K562 (cell line): Measurements from ENCODE around the gene COL1A1. TPM values are rescaled to one million over a fixed set of nuclear protein-coding genes. Genes with fewer than 3 reads are reported as not detected.

ENCODE experiments used
- CHD2 ChIP-seq: IDR thresholded peaks from 2 replicates; pipeline ENCODE4 v1.6.1; 2011; ENCODE audit warnings: low read depth, low read length
- DMBX1 ChIP-seq: fragments of 250-450 bp; sonication (Bioruptor Pico); IDR thresholded peaks from 2 replicates; pipeline ENCODE4 v1.8.0; 2022; ENCODE audit warnings: inconsistent platforms, mild to moderate bottlenecking, moderate library complexity, borderline replicate concordance
- EP400 ChIP-seq: fragments of 450-650 bp; IDR thresholded peaks from 2 replicates; pipeline ENCODE4 v1.6.1; 2017; ENCODE audit warnings: antibody characterized with exemption, mild to moderate bottlenecking, moderate library complexity
- FOXA3 ChIP-seq, 2 experiments: fragments of 450-650 bp in 1 of 2; sonication (generic) in 1 of 2; formaldehyde crosslinking; IDR thresholded peaks in 1 of 2; conservative IDR thresholded peaks in 1 of 2; 2 replicates each; pipeline versions ENCODE4 v1.4.0 to v1.8.0; 2020 to 2022; ENCODE audit warnings: mild to moderate bottlenecking in 2 of 2, missing genetic modification reagents in 1 of 2
- HDAC2 ChIP-seq: fragments of 450-650 bp; IDR thresholded peaks from 2 replicates; pipeline ENCODE4 v1.6.1; 2016; ENCODE audit warnings: mild to moderate bottlenecking
- MAX ChIP-seq: sonication (generic); formaldehyde crosslinking; IDR thresholded peaks from 2 replicates; pipeline ENCODE4 v1.9.0; 2022; ENCODE audit warnings: mild to moderate bottlenecking, missing genetic modification reagents
- NCOR1 ChIP-seq: fragments of 450-650 bp; IDR thresholded peaks from 2 replicates; pipeline ENCODE4 v1.6.1; 2016; ENCODE audit warnings: mild to moderate bottlenecking, moderate library complexity
- NELFE ChIP-seq: IDR thresholded peaks from 2 replicates; pipeline ENCODE4 v1.6.1; 2011; ENCODE audit warnings: mild to moderate bottlenecking; ENCODE audit not compliant: insufficient read depth, insufficient read length
- NFE2L1 ChIP-seq: fragments of 450-650 bp; IDR thresholded peaks from 2 replicates; pipeline ENCODE4 v1.6.1; 2016; ENCODE audit warnings: missing genetic modification characterization, low read depth, mild to moderate bottlenecking, missing compliant biosample characterization, moderate library complexity, borderline replicate concordance
- NR3C1 ChIP-seq: sonication (generic); formaldehyde crosslinking; IDR thresholded peaks from 2 replicates; pipeline ENCODE4 v1.8.1; 2022; ENCODE audit warnings: missing genetic modification reagents
- PCBP2 ChIP-seq: fragments of 200-400 bp; formaldehyde crosslinking; IDR thresholded peaks from 2 replicates; pipeline ENCODE4 v1.6.1; 2018; ENCODE audit warnings: low read length, low read depth, mild to moderate bottlenecking, moderate library complexity; ENCODE audit not compliant: poor library complexity, severe bottlenecking
- RAD51 ChIP-seq: fragments of 450-650 bp; IDR thresholded peaks from 2 replicates; pipeline ENCODE4 v1.7.1; 2016; ENCODE audit warnings: low read depth, mild to moderate bottlenecking, borderline replicate concordance
- RFX7 ChIP-seq: fragments of 250-450 bp; sonication (Bioruptor Pico); IDR thresholded peaks from 2 replicates; pipeline ENCODE4 v1.5.1; 2021; ENCODE audit warnings: mild to moderate bottlenecking
- XRCC5 ChIP-seq: fragments of 200-400 bp; formaldehyde crosslinking; IDR thresholded peaks from 2 replicates; pipeline ENCODE4 v1.6.1; 2017; ENCODE audit warnings: low read depth, mild to moderate bottlenecking, low read length
- ZBTB33 ChIP-seq: sonication (generic); formaldehyde crosslinking; IDR thresholded peaks from 2 replicates; pipeline ENCODE4 v1.8.1; 2023; ENCODE audit warnings: mild to moderate bottlenecking, missing genetic modification reagents
- ZBTB34 ChIP-seq: fragments of 250-450 bp; sonication (Bioruptor Pico); IDR thresholded peaks from 2 replicates; pipeline ENCODE4 v1.8.0; 2021; ENCODE audit warnings: mild to moderate bottlenecking, moderate library complexity
- ZNF584 ChIP-seq: fragments of 200-800 bp; sonication (Bioruptor generic); IDR thresholded peaks from 2 replicates; pipeline ENCODE4 v1.6.1; 2016; ENCODE audit warnings: low read depth, mild to moderate bottlenecking, missing genetic modification characterization, missing compliant biosample characterization
- polyA plus RNA-seq, 8 experiments: library from polyadenylated mRNA; depleted of rRNA in 4 of 8; stranded (reverse) in 5 of 8; unstranded in 3 of 8; fragments of >200 nt; fragmentation: Nextera tagmentation in 2 of 8; fragmentation: Illumina TruSeq in 1 of 8; extraction: Ambion mirVana in 2 of 8; extraction: Trizol in 1 of 8; gene quantifications; 2 replicates each; pipeline versions ENCODE4 v1.2.1 to v1.2.3, GENCODE V29; 2011 to 2014; ENCODE audit warnings: inconsistent platforms in 1 of 8, missing spikeins in 1 of 8
- total RNA-seq, 7 experiments: library from RNA; depleted of rRNA in 6 of 7; stranded (reverse); fragments of >200 nt in 6 of 7; fragmentation: Illumina TruSeq in 2 of 7; extraction: Trizol in 2 of 7; gene quantifications; 2 replicates each; pipeline versions ENCODE4 v1.2.1 to v1.2.3, GENCODE V29; 2011 to 2021; ENCODE audit warnings: low replicate concordance in 1 of 7
- TF ChIP-seq, protein P1 (sequence below), 2 experiments: IDR thresholded peaks; 2 replicates each; pipeline ENCODE4 v1.6.1; 2011; ENCODE audit warnings: borderline replicate concordance in 1 of 2, control low read depth in 1 of 2, low read depth in 1 of 2, low read length in 1 of 2, mild to moderate bottlenecking in 1 of 2, mixed read lengths in 1 of 2, moderate library complexity in 1 of 2; ENCODE audit not compliant: insufficient read depth in 1 of 2, insufficient read length in 1 of 2, poor library complexity in 1 of 2, severe bottlenecking in 1 of 2; ENCODE audit errors: extremely low read depth in 1 of 2
- TF ChIP-seq, protein P2 (sequence below): IDR thresholded peaks from 2 replicates; pipeline ENCODE4 v1.6.1; 2011; ENCODE audit warnings: borderline replicate concordance, low read depth, mild to moderate bottlenecking, moderate library complexity, low read length; ENCODE audit not compliant: insufficient read depth, poor library complexity, severe bottlenecking

The COL1A1 gene
- total and polyA plus RNA-seq, 9 of the 15 experiments (the other 6 are each of a cell fraction or from before 2014, with no cell fraction given) = 0.04 to 3.4 (median 0.18) TPM

- TF ChIP-seq, protein P1, sequence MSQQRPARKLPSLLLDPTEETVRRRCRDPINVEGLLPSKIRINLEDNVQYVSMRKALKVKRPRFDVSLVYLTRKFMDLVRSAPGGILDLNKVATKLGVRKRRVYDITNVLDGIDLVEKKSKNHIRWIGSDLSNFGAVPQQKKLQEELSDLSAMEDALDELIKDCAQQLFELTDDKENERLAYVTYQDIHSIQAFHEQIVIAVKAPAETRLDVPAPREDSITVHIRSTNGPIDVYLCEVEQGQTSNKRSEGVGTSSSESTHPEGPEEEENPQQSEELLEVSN (IDR thresholded peaks at IDR 0.05; ENCODE audit: borderline replicate concordance in 1 of 2, extremely low read depth in 1 of 2, insufficient read depth in 1 of 2, insufficient read length in 1 of 2, low read depth in 1 of 2, low read length in 1 of 2, poor library complexity in 1 of 2, severe bottlenecking in 1 of 2) = peak; percentile 31 to 55
- no peak for TF ChIP-seq RFX7
- no peak for TF ChIP-seq NR3C1
- no peak for TF ChIP-seq CHD2
- no peak for TF ChIP-seq DMBX1 (CRISPR knock-in tag)
- TF ChIP-seq, protein P2, sequence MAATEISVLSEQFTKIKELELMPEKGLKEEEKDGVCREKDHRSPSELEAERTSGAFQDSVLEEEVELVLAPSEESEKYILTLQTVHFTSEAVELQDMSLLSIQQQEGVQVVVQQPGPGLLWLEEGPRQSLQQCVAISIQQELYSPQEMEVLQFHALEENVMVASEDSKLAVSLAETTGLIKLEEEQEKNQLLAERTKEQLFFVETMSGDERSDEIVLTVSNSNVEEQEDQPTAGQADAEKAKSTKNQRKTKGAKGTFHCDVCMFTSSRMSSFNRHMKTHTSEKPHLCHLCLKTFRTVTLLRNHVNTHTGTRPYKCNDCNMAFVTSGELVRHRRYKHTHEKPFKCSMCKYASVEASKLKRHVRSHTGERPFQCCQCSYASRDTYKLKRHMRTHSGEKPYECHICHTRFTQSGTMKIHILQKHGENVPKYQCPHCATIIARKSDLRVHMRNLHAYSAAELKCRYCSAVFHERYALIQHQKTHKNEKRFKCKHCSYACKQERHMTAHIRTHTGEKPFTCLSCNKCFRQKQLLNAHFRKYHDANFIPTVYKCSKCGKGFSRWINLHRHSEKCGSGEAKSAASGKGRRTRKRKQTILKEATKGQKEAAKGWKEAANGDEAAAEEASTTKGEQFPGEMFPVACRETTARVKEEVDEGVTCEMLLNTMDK = peak; percentile 90
- 0 out of 4 replicates have a peak, but pooled peaks of 1 of the 2 experiments have one; percentile 39 for TF ChIP-seq FOXA3 (CRISPR knock-in tag; conservative IDR thresholded peaks at IDR 0.05 in 1 of 2, IDR thresholded peaks at IDR 0.05 in 1 of 2)
- TF ChIP-seq ZBTB34 (CRISPR knock-in tag) = no peak
- TF ChIP-seq NELFE = no peak
- TF ChIP-seq ZNF584 (CRISPR knock-in tag) = no peak
- peak; percentile 57; the same call in 1 of the 2 replicates for TF ChIP-seq RAD51
- no peak for TF ChIP-seq PCBP2
- no peak; the same call in 1 of the 2 replicates for TF ChIP-seq XRCC5
- peak; percentile 76 for TF ChIP-seq EP400
- peak; percentile 47; the same call in 1 of the 2 replicates for TF ChIP-seq HDAC2
- peak; percentile 94 for TF ChIP-seq MAX (CRISPR knock-in tag)
- no peak for TF ChIP-seq NFE2L1 (tag)
- TF ChIP-seq NCOR1 = no peak
- TF ChIP-seq ZBTB33 (CRISPR knock-in tag) = 0 out of 2 replicates have a peak, but pooled peaks have one; percentile 43
Observed at GRCh38 chr17:50177983-50178834, 23.2 kb downstream of the COL1A1 start (continued).
